GM11168 (cell line): ENCODE data around the gene METTL21A.

Experiments
- in situ Hi-C: fragments of 300-500 bp; cut with MboI; formaldehyde crosslinking; loops from one replicate; pipeline ENCODE4 v1.12.0; 2022; ENCODE audit warnings: low sequenced_read_pairs; ENCODE audit not compliant: unreplicated experiment

Gene METTL21A

GRCh38 chr2:207630491-207630890 lies 5.3 kb upstream of the METTL21A start:
- in situ Hi-C loops = loop anchor here (25.0 kb wide), 1 partner anchor 632 kb away; the partner anchor contains the start of genes IDH1 and PIKFYVE

DNA sequence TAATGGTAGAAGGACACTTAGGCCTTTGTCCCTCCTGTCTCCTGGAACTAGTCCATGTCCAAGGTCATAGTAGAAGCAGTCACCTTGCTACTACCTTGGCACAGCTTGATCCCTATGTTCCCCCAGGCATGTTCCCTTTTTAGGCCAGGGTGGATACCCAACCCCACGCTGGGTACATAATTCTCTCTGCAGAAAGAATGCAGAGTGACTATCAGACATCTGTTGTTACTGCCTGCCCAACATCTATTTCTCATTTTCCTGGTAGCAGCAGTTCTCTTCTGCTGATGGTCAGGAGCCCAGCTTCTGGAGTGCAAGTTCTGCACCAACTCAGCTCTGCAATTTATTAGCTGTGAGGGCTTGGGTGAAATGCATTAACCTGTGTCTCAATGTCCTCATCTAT lies 4.4 kb upstream of the METTL21A start:
- in situ Hi-C loops = loop anchor here (10.0 to 25.0 kb wide), 2 partner anchors 405 to 633 kb away; partner anchors contain the start of genes IDH1 and PIKFYVE

DNA sequence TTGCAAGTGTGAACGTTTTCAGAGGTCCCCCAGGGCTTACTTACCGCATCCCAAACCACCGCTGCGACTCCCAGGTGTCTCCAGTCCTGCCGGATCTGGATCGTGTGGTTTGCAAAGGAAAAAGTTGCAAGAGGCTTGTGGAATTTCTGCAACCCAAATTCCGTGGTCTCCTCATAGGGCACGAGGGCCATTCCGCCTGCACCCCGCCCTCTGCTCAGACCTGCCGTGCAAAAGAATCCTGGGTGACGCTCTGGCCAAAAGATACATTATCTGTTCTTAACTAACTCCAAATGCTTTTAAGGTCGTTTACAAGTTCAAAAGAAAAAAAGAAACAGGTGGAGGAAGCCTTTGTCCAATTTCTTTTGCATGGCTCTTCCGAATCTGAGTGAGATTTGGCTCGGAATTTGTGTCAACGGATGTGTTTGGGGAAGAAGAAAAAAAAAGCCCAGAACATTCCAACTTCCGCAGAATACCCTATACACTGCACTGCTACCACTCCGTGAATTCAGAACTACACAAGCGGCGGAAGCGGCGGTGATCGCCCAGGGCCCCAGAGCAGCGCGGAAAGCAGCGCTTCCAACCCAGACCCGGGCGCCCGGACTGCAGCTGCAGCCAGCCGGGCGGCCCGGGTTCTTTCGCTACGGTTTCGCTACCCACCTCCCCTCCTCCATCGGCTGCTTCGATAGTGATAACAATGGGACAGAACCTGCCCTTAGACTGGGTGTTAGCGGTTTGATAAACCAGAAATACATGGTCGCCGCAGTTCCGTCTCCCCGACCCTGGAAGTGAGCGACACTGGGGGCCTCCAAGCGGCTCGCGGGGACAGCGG lies 795 bp downstream of the METTL21A start:
- in situ Hi-C loops = loop anchor here (10.0 to 25.0 kb wide), 2 partner anchors 410 to 638 kb away; partner anchors contain the start of genes IDH1 and PIKFYVE

DNA sequence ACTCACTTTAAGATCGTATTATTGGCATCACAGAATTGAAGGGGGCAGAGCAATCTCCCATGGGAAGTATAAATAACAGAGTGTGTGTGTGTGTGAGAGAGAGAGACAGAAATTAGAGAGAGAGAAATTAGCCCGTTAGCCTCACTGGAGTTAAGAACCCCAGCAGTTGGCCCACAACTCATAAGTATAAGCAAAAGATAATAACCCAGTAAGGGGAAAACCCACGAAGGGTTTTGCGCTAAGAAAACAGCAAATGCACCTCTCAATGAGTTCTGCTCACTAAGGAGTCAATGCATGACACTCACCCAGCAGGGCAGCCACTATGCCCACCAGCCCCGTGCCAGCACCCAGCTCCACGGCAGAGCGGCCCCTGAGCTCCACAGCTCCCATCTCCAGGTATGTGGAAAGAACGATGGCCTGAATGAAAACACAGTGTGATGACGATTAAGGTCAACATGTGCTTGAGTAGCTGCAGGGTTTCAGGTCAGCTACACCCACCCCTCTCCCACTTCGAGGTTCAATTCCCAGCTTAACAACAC lies 3.6 kb downstream of the METTL21A start:
- in situ Hi-C loops = loop anchor here (10.0 kb wide), 1 partner anchor 413 kb away; no protein-coding TSS in a partner anchor

- in situ Hi-C loops = loop anchor here (10.0 kb wide), 1 partner anchor 415 kb away; no protein-coding TSS in a partner anchor
Observed at GRCh38 chr2:207619764-207620203, 5.4 kb downstream of the METTL21A start.

DNA sequence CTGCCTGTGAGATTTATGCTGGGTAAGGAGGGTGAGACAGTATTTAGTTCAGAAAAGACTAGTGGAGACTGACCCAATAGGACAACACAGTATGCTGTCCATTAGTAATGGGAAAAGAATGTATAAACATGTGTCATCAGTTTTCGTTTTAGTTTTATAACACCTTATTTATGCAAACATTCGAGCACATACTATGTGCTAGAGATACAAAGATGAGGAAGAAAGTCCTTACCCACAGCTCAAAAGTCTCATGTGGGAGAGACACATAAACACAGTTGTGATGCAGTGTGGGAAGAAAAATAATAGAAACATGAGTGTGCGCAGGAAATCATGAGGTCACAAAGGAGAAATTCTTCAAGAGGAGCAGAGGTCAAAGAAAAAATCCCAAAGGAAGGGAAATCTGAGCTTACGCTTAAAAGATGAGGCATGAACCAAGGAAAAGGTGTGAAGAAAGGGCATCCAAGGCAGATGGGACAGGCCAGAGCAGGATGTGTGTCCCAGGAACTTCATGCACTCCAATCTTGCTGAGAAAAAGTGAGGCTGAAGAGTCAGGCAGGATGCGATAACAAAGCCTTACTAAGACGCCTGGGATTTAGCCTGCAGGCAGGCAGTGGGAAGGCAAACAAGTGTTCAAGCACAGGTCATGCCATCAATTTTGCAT lies 8.1 kb downstream of the METTL21A start:
- in situ Hi-C loops = no loop called here

- in situ Hi-C loops = no loop called here
Observed at GRCh38 chr2:207616185-207616584, 9.0 kb downstream of the METTL21A start.

DNA sequence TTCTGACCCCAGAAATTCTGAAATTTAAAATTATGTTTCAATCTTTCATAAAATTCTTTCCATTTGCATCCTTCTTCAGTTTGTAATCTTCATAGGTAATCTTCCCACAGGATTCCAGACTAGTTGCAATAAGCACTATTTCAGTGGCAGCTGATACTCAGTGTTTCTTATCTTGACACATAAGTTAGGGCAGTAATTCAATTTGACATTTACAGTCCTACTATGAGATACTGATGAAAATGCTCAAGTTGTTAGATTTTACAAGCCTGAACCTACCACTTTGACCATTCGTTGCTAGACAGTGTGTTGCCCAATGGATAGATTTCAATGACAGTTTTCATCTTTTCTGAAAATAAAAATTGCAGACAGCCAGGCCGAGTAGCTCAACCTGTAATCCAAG lies 10.4 kb downstream of the METTL21A start:
- in situ Hi-C loops = no loop called here

DNA sequence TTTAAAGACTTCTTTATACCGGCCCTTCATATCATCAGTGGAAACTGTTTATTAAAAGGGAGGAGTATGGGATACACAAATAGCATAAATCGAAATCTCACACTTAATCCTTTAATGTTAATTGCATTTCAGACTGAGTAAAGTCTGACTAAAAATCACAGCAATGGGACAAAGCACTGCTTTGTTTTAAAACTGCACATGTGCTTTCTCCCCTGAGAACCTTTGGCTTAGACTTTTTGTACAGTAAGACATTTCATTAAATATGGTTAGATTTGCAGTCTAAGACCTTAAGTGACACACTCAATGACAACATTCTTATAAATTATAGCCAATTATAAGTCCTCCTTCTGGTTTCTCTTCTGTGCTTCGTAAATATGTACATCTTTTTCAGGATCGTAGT lies 12.5 kb downstream of the METTL21A start:
- in situ Hi-C loops = no loop called here

- in situ Hi-C loops = no loop called here
Observed at GRCh38 chr2:207606829-207607228, 18.4 kb downstream of the METTL21A start.

DNA sequence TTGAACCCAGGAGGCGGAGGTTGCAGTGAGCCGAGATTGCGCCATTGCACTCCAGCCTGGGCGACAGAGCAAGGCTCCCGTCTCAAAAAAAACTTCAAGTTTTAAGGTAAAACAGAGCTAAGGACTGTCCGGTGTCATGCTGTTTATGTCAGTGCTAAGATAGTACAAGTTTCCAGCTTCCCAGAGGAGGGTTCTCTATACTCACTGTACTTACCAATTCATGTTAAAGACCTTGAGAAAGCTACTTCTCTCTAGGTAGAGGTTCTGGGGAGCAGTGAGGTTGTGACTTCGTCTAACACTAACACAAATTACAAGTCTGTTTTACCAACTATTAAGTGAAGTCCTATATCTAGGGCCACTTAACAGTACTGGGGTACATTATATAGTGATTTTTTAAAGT lies 18.8 kb downstream of the METTL21A start:
- in situ Hi-C loops = no loop called here

GRCh38 chr2:207603486-207603885 lies 21.7 kb downstream of the METTL21A start:
- in situ Hi-C loops = no loop called here

DNA sequence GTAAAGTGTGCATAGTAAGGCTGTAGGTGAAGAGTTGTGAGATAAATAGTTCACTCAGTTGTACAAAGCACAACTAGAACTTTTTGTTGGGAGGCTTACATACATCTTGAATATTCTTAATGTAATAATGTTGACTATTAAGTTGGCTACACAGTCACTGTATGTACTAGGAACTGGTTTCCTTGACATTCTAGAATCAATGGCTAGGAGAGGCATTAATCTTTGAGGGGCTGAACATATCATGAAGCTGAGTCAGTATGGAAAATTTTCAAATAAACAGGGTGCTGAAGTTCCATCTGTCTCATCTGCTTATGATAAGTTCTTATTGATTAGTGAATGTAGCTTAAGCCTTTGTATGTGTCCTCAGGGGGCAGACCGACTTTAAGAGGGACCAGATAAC lies 23.4 kb downstream of the METTL21A start:
- in situ Hi-C loops = no loop called here

- in situ Hi-C loops = no loop called here
Observed at GRCh38 chr2:207600231-207600630, 25.0 kb downstream of the METTL21A start.

DNA sequence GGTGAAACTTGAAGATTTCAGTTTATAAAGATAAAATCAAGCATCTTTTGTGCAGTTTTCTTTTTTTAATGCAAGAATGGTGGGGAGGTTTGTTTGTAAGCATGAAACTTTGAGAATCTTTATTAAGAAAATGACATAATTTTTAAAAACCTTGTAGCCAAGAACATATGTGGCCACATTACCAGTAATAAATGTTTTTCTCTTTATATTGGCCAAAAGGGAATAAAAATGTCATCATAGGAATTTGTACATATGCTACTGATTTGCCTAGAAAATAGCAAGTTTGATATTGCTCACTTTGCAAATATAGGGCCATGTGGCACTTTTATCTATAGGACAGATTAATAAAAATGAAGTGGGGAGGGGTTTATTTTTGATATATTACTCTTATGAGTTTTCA lies 25.6 kb downstream of the METTL21A start:
- in situ Hi-C loops = no loop called here

DNA sequence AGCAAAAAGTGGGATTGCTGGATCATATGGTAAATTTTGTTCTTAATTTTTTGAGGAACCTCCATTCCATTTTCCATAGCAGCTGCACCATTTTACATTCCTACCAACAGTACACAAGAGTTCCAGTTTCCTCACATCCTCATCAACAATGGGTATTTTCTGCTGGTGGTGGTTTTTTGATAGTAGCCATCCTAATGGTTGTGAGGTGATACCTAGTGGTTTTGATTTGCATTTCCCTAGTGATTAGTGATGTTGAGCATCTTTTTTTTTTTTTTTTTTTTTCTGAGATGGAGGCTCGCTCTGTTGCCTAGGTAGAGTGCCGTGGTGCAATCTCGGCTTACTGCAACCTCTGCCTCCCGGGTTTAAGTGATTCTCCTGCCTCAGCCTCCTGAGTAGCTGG lies 30.5 kb downstream of the METTL21A start:
- in situ Hi-C loops = no loop called here

GRCh38 chr2:207594264-207594663 lies 30.9 kb downstream of the METTL21A start:
- in situ Hi-C loops = no loop called here

GRCh38 chr2:207593277-207593676 lies 31.9 kb downstream of the METTL21A start:
- in situ Hi-C loops = no loop called here

DNA sequence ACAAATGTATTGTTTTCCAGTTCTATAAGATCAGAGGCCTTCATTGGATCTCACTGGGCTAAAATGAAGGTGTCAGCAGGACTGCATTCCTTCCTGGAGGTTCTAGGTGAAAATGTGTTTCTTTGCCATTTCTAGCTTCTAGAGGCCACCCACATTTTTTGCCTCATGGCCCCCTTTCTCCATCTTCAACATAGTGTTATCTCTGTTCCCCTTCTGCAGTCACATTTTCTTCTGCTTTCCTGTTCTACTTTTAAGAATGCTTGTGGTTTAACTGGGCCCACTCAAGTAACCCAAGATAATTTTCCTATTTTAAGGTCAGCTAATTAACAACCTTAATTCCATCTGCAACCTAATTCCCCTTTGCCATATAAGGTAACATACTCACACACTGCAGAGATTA lies 36.1 kb downstream of the METTL21A start:
- in situ Hi-C loops = no loop called here

GRCh38 chr2:207587305-207587704 lies 37.9 kb downstream of the METTL21A start:
- in situ Hi-C loops = no loop called here

- in situ Hi-C loops = no loop called here
Observed at GRCh38 chr2:207584952-207585351, 40.2 kb downstream of the METTL21A start.
